GM23248 (cell line): ENCODE results near the gene XPC.

Source experiments
- EZH2 ChIP-seq: fragments of 200-600 bp; sonication (generic); IDR thresholded peaks from 2 replicates; pipeline ENCODE4 v1.6.1; 2018; ENCODE audit warnings: antibody characterized with exemption, mild to moderate bottlenecking; ENCODE audit not compliant: insufficient read depth, poor library complexity, severe bottlenecking
- EZH2phosphoT487 ChIP-seq: fragments of 200-600 bp; sonication (generic); IDR thresholded peaks from 2 replicates; pipeline ENCODE4 v1.6.1; 2018; ENCODE audit warnings: antibody characterized with exemption, moderate library complexity, mild to moderate bottlenecking, low read depth; ENCODE audit not compliant: insufficient read depth

- TF ChIP-seq EZH2: no peak
- no peak for TF ChIP-seq EZH2phosphoT487
These were observed 29.8 kb upstream of the XPC start for GRCh38 chr3:14208168-14208567.
